K562 (cell line): ENCODE data around the gene ARHGAP22. TPM values are rescaled to one million over a fixed set of nuclear protein-coding genes. Genes with fewer than 3 reads are reported as not detected.

Experiments
- ATAC-seq: fragments of 200-7000 bp; cut with Tn5 transposase; 3 replicates; pipeline ENCODE4 v1.9.1; 2020; ENCODE audit warnings: moderate library complexity
- BruUV-seq: library from RNA; stranded (reverse); fragments of 400-500 nt; replicated peaks from 2 replicates; lab custom pipeline; 2021; lab: Mats Ljungman, UMichigan
- CTCF ChIA-PET: fragments of 300-600 bp; formaldehyde crosslinking; extraction: SDS; loops from one replicate; lab custom pipeline; 2021; ENCODE audit warnings: low intra/inter-chr PET ratio; lab: Yijun Ruan, JAX
- POLR2A ChIA-PET: fragments of 300-600, 350-650 bp; sonication (Branson Sonifier 250); formaldehyde crosslinking; extraction: SDS; loops from one replicate; lab custom pipeline; 2021; ENCODE audit warnings: antibody characterized with exemption, inconsistent platforms; lab: Yijun Ruan, JAX
- DNase-seq, 4 experiments: peaks; one replicate each; pipeline versions ENCODE4 v3.0.0 to v3.0.0-alpha.2; 2011 to 2018; ENCODE audit warnings: low spot score in 3 of 4, mixed read lengths in 3 of 4; ENCODE audit errors: extremely low read depth in 1 of 4
- FAIRE-seq: peaks from 2 replicates; lab custom pipeline; 2011; peaks lifted over from hg19 to GRCh38; lab: Jason Lieb, UNC
- H2AFZ ChIP-seq: 2 replicates; pipeline ENCODE4 v1.6.0; 2011; ENCODE audit warnings: low read depth, low read length, control low read depth, inconsistent platforms
- H3K27ac ChIP-seq: fragments of 200-600 bp; 3 replicates; pipeline ENCODE4 v1.8.0; 2011; ENCODE audit warnings: low read depth, mild to moderate bottlenecking, control low read depth, inconsistent platforms, low read length, moderate library complexity, mixed read lengths; ENCODE audit errors: extremely low read depth
- H3K27me3 ChIP-seq, 2 experiments: fragments of 300-600 bp in 1 of 2; 2 replicates in 1 of 2; 3 replicates in 1 of 2; pipeline versions ENCODE4 v1.6.0 to v1.8.0; 2011; ENCODE audit warnings: inconsistent platforms in 2 of 2, low read length in 2 of 2, mild to moderate bottlenecking in 1 of 2, mixed read lengths in 1 of 2, moderate library complexity in 1 of 2; ENCODE audit not compliant: control insufficient read depth in 2 of 2, insufficient read depth in 2 of 2
- H3K36me3 ChIP-seq: fragments of 300-600 bp; 3 replicates; pipeline ENCODE4 v1.8.0; 2011; ENCODE audit warnings: mild to moderate bottlenecking, low read length, inconsistent platforms; ENCODE audit not compliant: control insufficient read depth, insufficient read depth
- H3K4me1 ChIP-seq, 2 experiments: fragments of 200-600 bp in 1 of 2; replicated peaks in 1 of 2; 2 replicates in 1 of 2; 3 replicates in 1 of 2; pipeline versions ENCODE4 v1.5.1 to v1.8.0; 2011; ENCODE audit warnings: inconsistent platforms in 2 of 2, low read length in 2 of 2, mild to moderate bottlenecking in 1 of 2, mixed read lengths in 1 of 2, moderate library complexity in 1 of 2; ENCODE audit not compliant: control insufficient read depth in 2 of 2, insufficient read depth in 2 of 2
- H3K4me2 ChIP-seq: 2 replicates; pipeline ENCODE4 v1.6.1; 2011; ENCODE audit warnings: low read length, control low read depth, inconsistent platforms, mixed read lengths; ENCODE audit not compliant: insufficient read depth
- H3K4me3 ChIP-seq: fragments of 200-600 bp; sonication (generic), shearing (Covaris generic); 2 replicates; pipeline ENCODE4 v1.5.1; 2016; ENCODE audit warnings: control low read depth, inconsistent platforms
- H3K79me2 ChIP-seq: fragments of 200-600 bp; 3 replicates; pipeline ENCODE4 v1.8.0; 2011; ENCODE audit warnings: low read length, inconsistent platforms; ENCODE audit not compliant: control insufficient read depth, insufficient read depth
- H3K9ac ChIP-seq, 2 experiments: 2 replicates each; pipeline versions ENCODE4 v1.6.0 to v1.6.1; 2011; ENCODE audit warnings: low read depth in 2 of 2, low read length in 2 of 2, control low read depth in 1 of 2, inconsistent platforms in 1 of 2, mild to moderate bottlenecking in 1 of 2, mixed read lengths in 1 of 2; ENCODE audit not compliant: insufficient read depth in 1 of 2
- H3K9me1 ChIP-seq: one replicate; pipeline ENCODE4 v1.6.0; 2011; ENCODE audit warnings: inconsistent platforms, mild to moderate bottlenecking, low read length, moderate library complexity; ENCODE audit not compliant: control insufficient read depth, insufficient read depth
- H3K9me3 ChIP-seq: replicated peaks from 2 replicates; pipeline ENCODE4 v1.5.1; 2011; ENCODE audit warnings: low read depth, low read length, inconsistent platforms; ENCODE audit not compliant: control insufficient read depth, insufficient read depth
- H4K20me1 ChIP-seq: replicated peaks from 2 replicates; pipeline ENCODE4 v1.6.1; 2011; ENCODE audit warnings: low read length, inconsistent platforms, mixed read lengths; ENCODE audit not compliant: control insufficient read depth, insufficient read depth
- CBFA2T3 ChIP-seq: fragments of 450-650 bp; IDR thresholded peaks from 2 replicates; pipeline ENCODE4 v1.6.1; 2017
- DPF2 ChIP-seq: fragments of 450-650 bp; IDR thresholded peaks from 2 replicates; pipeline ENCODE4 v1.6.1; 2016
- FOXJ2 ChIP-seq: fragments of 200-800 bp; sonication (Bioruptor generic); IDR thresholded peaks from 2 replicates; pipeline ENCODE4 v1.6.1; 2016; ENCODE audit warnings: missing genetic modification characterization, missing compliant biosample characterization
- FOXP1 ChIP-seq: sonication (generic); formaldehyde crosslinking; IDR thresholded peaks from 2 replicates; pipeline ENCODE4 v1.8.0; 2022; ENCODE audit warnings: mild to moderate bottlenecking, missing genetic modification reagents
- GABPB1 ChIP-seq: sonication (generic); formaldehyde crosslinking; IDR thresholded peaks from 2 replicates; pipeline ENCODE4 v1.8.0; 2022; ENCODE audit warnings: mild to moderate bottlenecking, missing genetic modification reagents
- HNRNPUL1 ChIP-seq: fragments of 200-400 bp; formaldehyde crosslinking; IDR thresholded peaks from 2 replicates; pipeline ENCODE4 v1.6.1; 2017; ENCODE audit warnings: low read length
- KLF16 ChIP-seq: IDR thresholded peaks from 2 replicates; pipeline ENCODE4 v1.6.1; 2016; ENCODE audit warnings: antibody characterized with exemption
- MAFF ChIP-seq: IDR thresholded peaks from 2 replicates; pipeline ENCODE4 v1.6.1; 2012; ENCODE audit warnings: low read length, improper control_type of control experiment
- MAFG ChIP-seq: fragments of 450-650 bp; conservative IDR thresholded peaks from 2 replicates; pipeline ENCODE4 v1.6.1; 2016; ENCODE audit warnings: missing genetic modification characterization, missing compliant biosample characterization
- MAZ ChIP-seq, 2 experiments: fragments of 450-650 bp in 1 of 2; sonication (generic) in 1 of 2; formaldehyde crosslinking; IDR thresholded peaks in 1 of 2; conservative IDR thresholded peaks in 1 of 2; 2 replicates each; pipeline versions ENCODE4 v1.4.0 to v1.5.0; 2020; ENCODE audit warnings: mild to moderate bottlenecking in 1 of 2, missing genetic modification reagents in 1 of 2
- NBN ChIP-seq: fragments of 450-650 bp; IDR thresholded peaks from 2 replicates; pipeline ENCODE4 v1.6.1; 2016; ENCODE audit warnings: low read depth, mild to moderate bottlenecking
- NCOA4 ChIP-seq: fragments of 450-650 bp; IDR thresholded peaks from 2 replicates; pipeline ENCODE4 v1.6.1; 2018; ENCODE audit warnings: mild to moderate bottlenecking; ENCODE audit not compliant: partially characterized antibody
- NFE2 ChIP-seq: IDR thresholded peaks from 2 replicates; pipeline ENCODE4 v1.6.1; 2014; ENCODE audit warnings: antibody characterized with exemption, low read depth
- SAP30 ChIP-seq: fragments of 200-600 bp; sonication (generic); IDR thresholded peaks from 2 replicates; pipeline ENCODE4 v1.6.1; 2012; ENCODE audit warnings: borderline replicate concordance, low read depth, mild to moderate bottlenecking, moderate library complexity, low read length, control low read depth, inconsistent platforms; ENCODE audit not compliant: insufficient read depth, poor library complexity, severe bottlenecking
- SRSF1 ChIP-seq: fragments of 200-400 bp; formaldehyde crosslinking; IDR thresholded peaks from 2 replicates; pipeline ENCODE4 v1.6.1; 2017; ENCODE audit warnings: mild to moderate bottlenecking, low read depth, low read length, moderate library complexity
- ZNF316 ChIP-seq: fragments of 450-650 bp; IDR thresholded peaks from 2 replicates; pipeline ENCODE4 v1.6.1; 2016
- ZNF586 ChIP-seq: fragments of 450-650 bp; formaldehyde crosslinking; conservative IDR thresholded peaks from 2 replicates; pipeline ENCODE4 v1.4.0; 2020; ENCODE audit warnings: mild to moderate bottlenecking, moderate library complexity
- WGBS: fragments of 100-300 bp; shearing (Covaris generic); methylation state at CpG from one replicate; pipeline ENCODE4 v1.1.6; 2016; ENCODE audit warnings: low coverage, mixed read lengths; ENCODE audit not compliant: insufficient coverage; ENCODE audit errors: missing lambda C conversion rate; 5-methylcytosine and 5-hydroxymethylcytosine counted together
- in situ Hi-C: fragments of 300-500 bp; cut with MboI; formaldehyde crosslinking; loops from 4 replicates; pipeline ENCODE4 v1.15.0; 2018; ENCODE audit warnings: inconsistent platforms, mixed read lengths
- intact Hi-C: fragments of 100-400 bp; cut with micrococcal nuclease; formaldehyde crosslinking; loops from 2 replicates; pipeline ENCODE4 v1.14.2; 2022
- polyA plus RNA-seq, 8 experiments: library from polyadenylated mRNA; depleted of rRNA in 4 of 8; stranded (reverse) in 5 of 8; unstranded in 3 of 8; fragments of >200 nt; fragmentation: Nextera tagmentation in 2 of 8; fragmentation: Illumina TruSeq in 1 of 8; extraction: Ambion mirVana in 2 of 8; extraction: Trizol in 1 of 8; gene quantifications; 2 replicates each; pipeline versions ENCODE4 v1.2.1 to v1.2.3, GENCODE V29; 2011 to 2014; ENCODE audit warnings: inconsistent platforms in 1 of 8, missing spikeins in 1 of 8
- total RNA-seq, 7 experiments: library from RNA; depleted of rRNA in 6 of 7; stranded (reverse); fragments of >200 nt in 6 of 7; fragmentation: Illumina TruSeq in 2 of 7; extraction: Trizol in 2 of 7; gene quantifications; 2 replicates each; pipeline versions ENCODE4 v1.2.1 to v1.2.3, GENCODE V29; 2011 to 2021; ENCODE audit warnings: low replicate concordance in 1 of 7
- TF ChIP-seq, protein P1 (sequence below): fragments of 200-800 bp; sonication (Bioruptor generic); IDR thresholded peaks from 2 replicates; pipeline ENCODE4 v1.6.1; 2017; ENCODE audit warnings: missing genetic modification characterization, missing compliant biosample characterization
- TF ChIP-seq, protein P2 (sequence below): sonication (generic); formaldehyde crosslinking; IDR thresholded peaks from 2 replicates; pipeline ENCODE4 v1.8.0; 2022; ENCODE audit warnings: mild to moderate bottlenecking, missing genetic modification reagents
- TF ChIP-seq, protein P3 (sequence below), 3 experiments: IDR thresholded peaks in 2 of 3; conservative IDR thresholded peaks in 1 of 3; 2 replicates each; pipeline ENCODE4 v1.5.1; 2011 to 2012; ENCODE audit warnings: low read length in 3 of 3, mild to moderate bottlenecking in 3 of 3, control low read depth in 2 of 3, improper control_type of control experiment in 1 of 3, inconsistent platforms in 1 of 3, low read depth in 1 of 3, mixed read lengths in 1 of 3, moderate library complexity in 1 of 3; ENCODE audit not compliant: insufficient read depth in 2 of 3

Gene ARHGAP22
- total and polyA plus RNA-seq, 9 of the 15 experiments (the other 6 are each of a cell fraction or from before 2014, with no cell fraction given): 1.3 to 28.1 (median 12.7) TPM

DNA sequence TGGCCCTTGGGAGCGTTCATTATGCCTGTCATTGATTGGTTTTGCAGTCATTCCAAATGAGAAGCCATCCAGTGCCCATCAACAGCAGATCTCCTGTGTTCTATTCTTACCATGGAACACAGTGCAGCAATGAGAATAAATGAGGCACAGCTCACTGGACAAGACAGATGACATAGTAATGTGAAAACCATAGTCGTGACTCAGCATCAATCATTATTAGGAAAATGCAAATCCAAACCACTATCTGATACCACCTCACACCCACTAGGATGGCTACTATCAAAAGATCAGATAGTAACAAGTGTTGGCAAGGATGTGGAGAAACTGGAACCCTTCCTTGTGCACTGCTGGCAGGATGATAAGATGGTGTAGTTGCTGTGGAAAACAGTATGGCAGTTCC lies 144.7 kb downstream of the ARHGAP22 start:
- no peaks in the 10 kb centered on the region for H3K27me3 ChIP-seq
- FAIRE-seq (no peak), DNase-seq (no peak), ATAC-seq (no peak)
- intact Hi-C loops (no loop called here), in situ Hi-C loops (no loop called here)
- WGBS: 58% methylated on average over 2 of the region's 2 CpGs
- H3K9me3 ChIP-seq: no peaks in the 10 kb centered on the region
- BruUV-seq: no TSS peak
- H3K4me3 ChIP-seq: no peak overlapping the region
- H3K79me2 ChIP-seq: peaks cover 48% of the 10 kb centered on the region
- peak overlapping the region in 1 of 2 experiments; percentile 47; a peak in 2 of 4 replicates for H3K9ac ChIP-seq
- ChIA-PET POLR2A (interaction anchor here (0.9 to 1.0 kb wide), 2 partner anchors 22 to 26 kb away, joined by 3 read pairs; no protein-coding TSS in a partner anchor), CTCF (no interaction called here)
- peaks cover 79 to 83% of the 10 kb centered on the region in 2 experiments for H3K4me1 ChIP-seq
- peaks cover 22% of the 10 kb centered on the region for H3K36me3 ChIP-seq
- H4K20me1 ChIP-seq: no peaks in the 10 kb centered on the region
- no peak overlapping the region; the same call in 2 of the 3 replicates for H3K27ac ChIP-seq
- no peak overlapping the region for H2AFZ ChIP-seq
- no peak overlapping the region for H3K4me2 ChIP-seq
- H3K9me1 ChIP-seq: no peaks in the 10 kb centered on the region
- TF ChIP-seq MAFG (tag) (peak; percentile 63), CBFA2T3 (0 out of 2 replicates have a peak, but pooled peaks have one; percentile 10), MAZ (CRISPR knock-in tag; conservative IDR thresholded peaks at IDR 0.05 in 1 of 2, IDR thresholded peaks at IDR 0.05 in 1 of 2) (no peak), SAP30 (no peak), GABPB1 (CRISPR knock-in tag) (no peak), HNRNPUL1 (no peak), SRSF1 (no peak), NBN (no peak), NCOA4 (no peak), FOXJ2 (no peak), ZNF586 (CRISPR knock-in tag) (no peak), ZNF316 (peak; percentile 65), DPF2 (peak; percentile 50), MAFF (peak; percentile 41; the same call in 1 of the 2 replicates), KLF16 (no peak), FOXP1 (CRISPR knock-in tag) (no peak), NFE2 (peak; percentile 74)
- TF ChIP-seq, protein P1, sequence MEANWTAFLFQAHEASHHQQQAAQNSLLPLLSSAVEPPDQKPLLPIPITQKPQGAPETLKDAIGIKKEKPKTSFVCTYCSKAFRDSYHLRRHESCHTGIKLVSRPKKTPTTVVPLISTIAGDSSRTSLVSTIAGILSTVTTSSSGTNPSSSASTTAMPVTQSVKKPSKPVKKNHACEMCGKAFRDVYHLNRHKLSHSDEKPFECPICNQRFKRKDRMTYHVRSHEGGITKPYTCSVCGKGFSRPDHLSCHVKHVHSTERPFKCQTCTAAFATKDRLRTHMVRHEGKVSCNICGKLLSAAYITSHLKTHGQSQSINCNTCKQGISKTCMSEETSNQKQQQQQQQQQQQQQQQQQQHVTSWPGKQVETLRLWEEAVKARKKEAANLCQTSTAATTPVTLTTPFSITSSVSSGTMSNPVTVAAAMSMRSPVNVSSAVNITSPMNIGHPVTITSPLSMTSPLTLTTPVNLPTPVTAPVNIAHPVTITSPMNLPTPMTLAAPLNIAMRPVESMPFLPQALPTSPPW (CRISPR knock-in tag): no peak
- TF ChIP-seq, protein P2, sequence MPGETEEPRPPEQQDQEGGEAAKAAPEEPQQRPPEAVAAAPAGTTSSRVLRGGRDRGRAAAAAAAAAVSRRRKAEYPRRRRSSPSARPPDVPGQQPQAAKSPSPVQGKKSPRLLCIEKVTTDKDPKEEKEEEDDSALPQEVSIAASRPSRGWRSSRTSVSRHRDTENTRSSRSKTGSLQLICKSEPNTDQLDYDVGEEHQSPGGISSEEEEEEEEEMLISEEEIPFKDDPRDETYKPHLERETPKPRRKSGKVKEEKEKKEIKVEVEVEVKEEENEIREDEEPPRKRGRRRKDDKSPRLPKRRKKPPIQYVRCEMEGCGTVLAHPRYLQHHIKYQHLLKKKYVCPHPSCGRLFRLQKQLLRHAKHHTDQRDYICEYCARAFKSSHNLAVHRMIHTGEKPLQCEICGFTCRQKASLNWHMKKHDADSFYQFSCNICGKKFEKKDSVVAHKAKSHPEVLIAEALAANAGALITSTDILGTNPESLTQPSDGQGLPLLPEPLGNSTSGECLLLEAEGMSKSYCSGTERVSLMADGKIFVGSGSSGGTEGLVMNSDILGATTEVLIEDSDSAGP (CRISPR knock-in tag): no peak
- TF ChIP-seq, protein P3, sequence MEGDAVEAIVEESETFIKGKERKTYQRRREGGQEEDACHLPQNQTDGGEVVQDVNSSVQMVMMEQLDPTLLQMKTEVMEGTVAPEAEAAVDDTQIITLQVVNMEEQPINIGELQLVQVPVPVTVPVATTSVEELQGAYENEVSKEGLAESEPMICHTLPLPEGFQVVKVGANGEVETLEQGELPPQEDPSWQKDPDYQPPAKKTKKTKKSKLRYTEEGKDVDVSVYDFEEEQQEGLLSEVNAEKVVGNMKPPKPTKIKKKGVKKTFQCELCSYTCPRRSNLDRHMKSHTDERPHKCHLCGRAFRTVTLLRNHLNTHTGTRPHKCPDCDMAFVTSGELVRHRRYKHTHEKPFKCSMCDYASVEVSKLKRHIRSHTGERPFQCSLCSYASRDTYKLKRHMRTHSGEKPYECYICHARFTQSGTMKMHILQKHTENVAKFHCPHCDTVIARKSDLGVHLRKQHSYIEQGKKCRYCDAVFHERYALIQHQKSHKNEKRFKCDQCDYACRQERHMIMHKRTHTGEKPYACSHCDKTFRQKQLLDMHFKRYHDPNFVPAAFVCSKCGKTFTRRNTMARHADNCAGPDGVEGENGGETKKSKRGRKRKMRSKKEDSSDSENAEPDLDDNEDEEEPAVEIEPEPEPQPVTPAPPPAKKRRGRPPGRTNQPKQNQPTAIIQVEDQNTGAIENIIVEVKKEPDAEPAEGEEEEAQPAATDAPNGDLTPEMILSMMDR (IDR thresholded peaks at IDR 0.05 in 2 of 3, conservative IDR thresholded peaks at IDR 0.05 in 1 of 3; ENCODE audit: insufficient read depth in 2 of 3, low read depth in 1 of 3, low read length in 3 of 3): no peak
